VCaP (cell line): ENCODE data around the gene SLC35B2.

Experiments used
- H3K27ac ChIP-seq: fragments of 450-650 bp; 2 replicates; pipeline ENCODE4 v1.5.1; 2017
- CTCF ChIP-seq: fragments of 450-650 bp; conservative IDR thresholded peaks from 2 replicates; pipeline ENCODE4 v1.5.1; 2017; ENCODE audit warnings: mild to moderate bottlenecking, moderate library complexity

SLC35B2 gene

GRCh38 chr6:44243345-44243744, 14.0 kb downstream of the SLC35B2 start:
- TF ChIP-seq CTCF: no peak
- no peak overlapping the region for H3K27ac ChIP-seq

GRCh38 chr6:44238687-44239350, 18.5 kb downstream of the SLC35B2 start:
- H3K27ac ChIP-seq: peak overlapping the region; percentile 87; the same call in 1 of the 2 replicates
- TF ChIP-seq CTCF: no peak

- peak; percentile 99 for TF ChIP-seq CTCF
- peak overlapping the region; percentile 87 for H3K27ac ChIP-seq
Observed at GRCh38 chr6:44237813-44238433, 19.4 kb downstream of the SLC35B2 start.

- no peak for TF ChIP-seq CTCF
- H3K27ac ChIP-seq: peak overlapping the region; percentile 87
Observed at GRCh38 chr6:44237021-44237812, 20.1 kb downstream of the SLC35B2 start.

- H3K27ac ChIP-seq: peak overlapping the region; percentile 87
Observed at GRCh38 chr6:44235891-44236516, 21.3 kb downstream of the SLC35B2 start.

GRCh38 chr6:44235269-44235668, 22.1 kb downstream of the SLC35B2 start:
- peak overlapping the region; percentile 74 for H3K27ac ChIP-seq
- TF ChIP-seq CTCF: no peak

More at GRCh38 chr6:44235891-44236516, 21.3 kb downstream of the SLC35B2 start:
- TF ChIP-seq CTCF: no peak
